Measurements from ENCODE around the gene CAMSAP1.

Gene CAMSAP1

GRCh38 chr9:135906291-135907005 lies 898 bp downstream of the CAMSAP1 start:
- H3K4me3 ChIP-seq (ENCODE audit: low read depth, low read length) = peak overlapping the region; percentile 55
- in situ Hi-C loops (cut with HindIII; ENCODE audit: low sequenced_read_pairs) = no loop called here
- DNase-seq (ENCODE audit: low read depth, low spot score) = peak; percentile 60
- no peak for TF ChIP-seq CTCF (IDR thresholded peaks at IDR 0.05; ENCODE audit: low read depth, low read length)

GRCh38 chr9:135905380-135906258 lies 1.7 kb downstream of the CAMSAP1 start:
- H3K4me3 ChIP-seq (ENCODE audit: low read depth, low read length) = peak overlapping the region; percentile 55
- peak; percentile 38 for DNase-seq (ENCODE audit: low read depth, low spot score)
- no peak for TF ChIP-seq CTCF (IDR thresholded peaks at IDR 0.05; ENCODE audit: low read depth, low read length)
- in situ Hi-C loops (cut with HindIII; ENCODE audit: low sequenced_read_pairs) = no loop called here

GRCh38 chr9:135903786-135904520 lies 3.4 kb downstream of the CAMSAP1 start:
- DNase-seq (ENCODE audit: low read depth, low spot score) = no peak
- H3K4me3 ChIP-seq (ENCODE audit: low read depth, low read length) = no peak overlapping the region
- TF ChIP-seq CTCF (IDR thresholded peaks at IDR 0.05; ENCODE audit: low read depth, low read length) = no peak
- in situ Hi-C loops (cut with HindIII; ENCODE audit: low sequenced_read_pairs) = no loop called here

GRCh38 chr9:135903358-135903656 lies 4.0 kb downstream of the CAMSAP1 start:
- TF ChIP-seq CTCF (IDR thresholded peaks at IDR 0.05; ENCODE audit: low read depth, low read length) = no peak
- H3K4me3 ChIP-seq (ENCODE audit: low read depth, low read length) = no peak overlapping the region
- DNase-seq (ENCODE audit: low read depth, low spot score) = no peak
- in situ Hi-C loops (cut with HindIII; ENCODE audit: low sequenced_read_pairs) = no loop called here

- TF ChIP-seq CTCF (IDR thresholded peaks at IDR 0.05; ENCODE audit: low read depth, low read length) = no peak
- DNase-seq (ENCODE audit: low read depth, low spot score) = no peak
- H3K4me3 ChIP-seq (ENCODE audit: low read depth, low read length) = no peak overlapping the region
- in situ Hi-C loops (cut with HindIII; ENCODE audit: low sequenced_read_pairs) = no loop called here
These were observed 4.5 kb downstream of the CAMSAP1 start for GRCh38 chr9:135902655-135903357.

- H3K4me3 ChIP-seq (ENCODE audit: low read depth, low read length) = no peak overlapping the region
- no peak for DNase-seq (ENCODE audit: low read depth, low spot score)
- TF ChIP-seq CTCF (IDR thresholded peaks at IDR 0.05; ENCODE audit: low read depth, low read length) = no peak
- in situ Hi-C loops (cut with HindIII; ENCODE audit: low sequenced_read_pairs) = no loop called here
These were observed 5.5 kb downstream of the CAMSAP1 start for GRCh38 chr9:135901826-135902225.
